Measurements from ENCODE around the gene MANEAL. TPM values are rescaled to one million over a fixed set of nuclear protein-coding genes. Genes with fewer than 3 reads are reported as not detected.

MANEAL gene
- total RNA-seq, 1 donor from 2014 or later, result 4.3 TPM

DNA sequence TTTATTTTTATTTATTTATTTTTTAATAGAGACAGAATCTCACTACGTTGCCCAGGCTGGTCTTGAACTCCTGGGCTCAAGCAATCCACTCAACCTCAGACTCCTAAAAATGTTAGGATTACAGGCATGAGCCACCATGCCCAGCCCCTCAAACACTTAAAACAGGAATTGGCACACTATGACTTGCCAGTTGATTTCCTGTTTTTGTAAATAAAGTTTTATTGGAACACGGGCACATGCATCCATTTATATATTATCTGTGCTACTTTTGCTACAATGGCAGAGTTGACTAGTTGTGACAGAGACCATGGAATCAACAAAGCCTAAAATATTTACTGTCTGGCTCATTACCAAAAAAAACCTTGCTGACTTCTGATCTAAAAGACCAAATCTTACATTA is 30.4 kb downstream of the MANEAL start:
- ATAC-seq, result no peak
- no peak for DNase-seq (ENCODE audit: low spot score)

- no peak for DNase-seq (ENCODE audit: low spot score)
- no peak for ATAC-seq
Measured at GRCh38 chr1:37825506-37825905, 31.9 kb downstream of the MANEAL start.

DNA sequence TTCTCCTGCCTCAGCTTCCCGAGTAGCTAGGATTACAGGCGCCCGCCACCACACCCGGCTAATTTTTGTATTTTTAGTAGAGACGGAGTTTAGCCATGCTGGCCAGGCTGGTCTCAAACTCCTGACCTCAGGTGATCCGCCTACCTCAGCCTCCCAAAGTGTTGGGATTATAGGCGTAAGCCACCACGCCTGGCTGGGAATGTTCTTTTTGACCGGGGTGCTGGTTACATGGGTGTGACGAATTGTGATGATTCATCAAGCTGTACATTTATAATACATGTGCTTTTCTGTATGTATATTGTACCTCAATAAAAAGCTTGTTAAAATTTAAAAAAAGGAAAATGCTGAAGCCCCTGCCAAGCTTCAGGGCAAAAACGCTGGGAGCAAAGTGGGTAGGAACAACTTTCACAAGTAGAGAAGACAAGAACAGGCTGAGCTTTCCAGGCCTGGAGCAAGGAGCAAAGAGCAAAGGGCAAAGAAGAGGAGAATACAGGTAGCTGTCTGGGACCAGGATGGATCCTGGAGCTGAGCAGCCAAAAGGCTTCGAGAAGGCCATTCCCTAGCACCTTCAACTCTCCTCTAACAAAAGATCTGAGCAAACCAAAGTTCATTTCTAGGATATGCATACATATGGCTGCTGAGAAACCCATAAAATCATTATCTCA is 34.9 kb downstream of the MANEAL start:
- ATAC-seq, result peak; percentile 79
- DNase-seq (ENCODE audit: low spot score), result no peak

DNA sequence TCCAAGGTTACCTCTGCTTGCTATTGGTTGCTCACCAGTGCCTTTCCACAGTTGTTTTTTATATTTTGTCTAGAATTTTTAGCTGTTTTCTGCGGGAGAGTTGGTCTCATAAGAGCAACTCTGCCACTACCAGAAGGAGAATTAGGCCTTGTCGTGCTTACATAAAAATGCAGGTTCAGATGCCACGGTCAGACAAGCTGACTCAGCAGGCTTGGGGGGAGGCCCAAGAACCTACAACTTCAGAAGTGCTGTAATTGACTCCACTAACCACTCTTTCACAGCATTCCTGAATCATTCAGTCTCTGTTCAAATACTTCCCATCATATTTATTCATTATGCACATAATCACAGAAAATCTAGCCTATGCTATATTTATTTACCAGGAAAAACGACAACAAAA is 37.5 kb downstream of the MANEAL start:
- ATAC-seq (no peak), DNase-seq (ENCODE audit: low spot score) (no peak)

GRCh38 chr1:37831809-37832208 is 38.2 kb downstream of the MANEAL start:
- DNase-seq (ENCODE audit: low spot score) (no peak), ATAC-seq (no peak)

DNA sequence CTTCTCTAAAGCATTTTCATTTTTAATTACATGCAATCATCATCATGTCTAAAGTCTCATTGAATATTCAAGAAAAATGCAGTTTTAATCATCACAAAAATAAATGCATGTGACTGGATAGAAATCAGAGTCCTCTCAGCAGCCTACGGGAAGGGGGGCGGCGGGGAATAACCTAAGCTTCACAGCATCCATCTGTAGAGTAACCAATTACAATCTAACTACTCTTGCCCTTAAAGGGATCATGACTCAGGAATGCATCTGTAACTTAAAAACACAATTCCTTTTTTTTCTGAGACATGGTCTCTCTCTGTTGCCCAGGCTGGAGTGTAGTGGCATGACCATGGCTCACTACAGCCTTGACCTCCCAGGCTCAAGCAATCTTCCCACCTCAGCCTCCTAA is 43.1 kb downstream of the MANEAL start:
- ATAC-seq (no peak), DNase-seq (ENCODE audit: low spot score) (no peak)

- no peak for ATAC-seq
Measured at GRCh38 chr1:37839676-37840075, 46.0 kb downstream of the MANEAL start.

DNA sequence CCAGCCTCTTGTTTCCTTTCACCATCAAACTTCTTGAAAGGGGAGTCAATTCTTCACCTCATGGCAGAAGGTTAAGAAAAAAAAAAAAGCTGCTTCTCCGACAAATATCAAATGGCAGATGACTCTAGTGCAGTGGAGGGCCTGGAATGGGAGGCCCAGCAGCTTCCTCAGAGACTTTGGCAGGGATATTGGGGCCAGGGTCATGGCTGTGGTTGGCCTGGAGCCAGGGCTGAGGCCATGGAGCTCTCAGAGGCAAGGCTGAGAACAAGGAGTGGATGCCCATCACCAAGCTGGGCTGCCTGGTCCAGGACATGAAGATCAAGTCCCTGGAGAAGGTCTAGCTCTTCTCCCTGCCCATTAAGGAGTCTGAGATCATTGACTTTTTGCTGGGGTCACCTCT is 47.1 kb downstream of the MANEAL start:
- no peak for DNase-seq (ENCODE audit: low spot score)

More at GRCh38 chr1:37839676-37840075, 46.0 kb downstream of the MANEAL start:
- no peak for DNase-seq (ENCODE audit: low spot score)

DNA sequence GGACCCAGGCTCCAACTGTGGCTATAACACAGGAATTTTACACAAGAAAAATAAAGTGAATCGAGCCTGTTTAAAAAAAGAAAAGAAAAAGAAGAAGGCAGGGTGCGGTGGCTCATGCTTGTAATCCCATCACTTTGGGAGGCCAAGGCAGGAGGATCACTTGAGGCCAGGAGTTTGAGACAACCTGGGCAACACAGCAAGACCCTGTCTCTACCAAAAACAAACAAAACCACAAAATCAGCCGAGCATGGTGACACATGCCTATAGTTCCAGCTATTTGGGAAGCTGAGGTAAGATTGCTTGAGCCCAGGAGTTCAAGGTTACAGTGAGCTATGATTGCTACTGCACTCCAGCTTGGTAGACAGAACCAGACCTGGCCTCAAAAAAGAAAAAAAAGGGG is 48.0 kb downstream of the MANEAL start:
- ATAC-seq, result no peak
- no peak for DNase-seq (ENCODE audit: low spot score)

More for the DNA sequence above, 47.1 kb downstream of the MANEAL start:
- ATAC-seq, result no peak

DNA sequence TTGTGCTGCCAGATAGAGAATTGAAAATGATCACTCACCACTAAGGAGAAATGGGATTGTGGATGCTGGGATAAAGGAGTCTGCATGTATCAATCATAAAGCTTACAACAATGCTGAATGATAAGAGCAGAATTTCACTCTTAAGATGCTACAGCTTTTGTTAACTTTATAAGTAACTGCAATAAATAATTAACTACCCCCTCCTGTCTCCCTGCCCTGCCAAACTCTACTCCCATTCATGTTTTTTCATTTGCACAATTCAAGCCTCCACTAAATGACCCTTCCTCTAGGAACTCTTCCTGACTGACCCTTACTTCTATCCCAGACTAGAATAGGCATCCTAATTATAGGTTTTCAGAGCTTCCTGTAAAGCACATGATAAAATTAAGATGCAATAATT is 50.9 kb downstream of the MANEAL start:
- ATAC-seq (peak; percentile 43), DNase-seq (ENCODE audit: low spot score) (no peak)

GRCh38 chr1:37845049-37845646 is 51.5 kb downstream of the MANEAL start:
- DNase-seq (ENCODE audit: low spot score) (no peak), ATAC-seq (no peak)

GRCh38 chr1:37845786-37846185 is 52.1 kb downstream of the MANEAL start:
- ATAC-seq (no peak), DNase-seq (ENCODE audit: low spot score) (no peak)

DNA sequence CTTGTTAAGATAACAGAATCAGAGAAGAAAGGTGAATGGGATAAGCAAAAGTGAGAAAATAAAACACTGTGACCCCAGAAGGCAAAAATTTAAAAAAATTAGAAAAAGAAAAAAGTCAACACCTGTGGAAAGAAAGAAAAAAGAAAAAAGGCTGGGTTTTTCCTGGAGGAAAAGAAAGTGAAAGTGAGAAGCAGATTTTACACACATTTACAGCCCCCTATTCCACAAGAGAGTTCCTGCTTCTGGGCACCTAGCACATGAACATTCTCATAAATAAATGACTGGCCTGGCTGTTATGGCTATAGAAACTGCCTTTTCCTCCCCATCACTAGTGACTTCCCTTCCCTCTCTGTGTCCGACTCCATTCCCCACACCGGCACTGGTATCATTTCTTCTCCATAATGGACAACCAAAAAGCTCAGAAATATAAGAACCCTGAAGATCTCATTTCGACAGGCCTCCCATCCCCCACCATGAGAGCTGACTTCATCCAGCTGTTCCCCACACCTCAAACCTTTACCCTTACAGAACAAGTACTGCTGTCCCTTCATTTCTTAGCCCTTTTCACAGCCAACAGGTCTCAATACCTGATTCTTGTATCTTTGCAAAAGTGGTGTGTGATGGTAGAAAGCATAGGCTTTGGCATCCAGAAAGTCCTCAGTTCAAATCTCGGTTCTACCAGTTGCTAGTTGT is 53.1 kb downstream of the MANEAL start:
- ATAC-seq (no peak), DNase-seq (ENCODE audit: low spot score) (no peak)

DNA sequence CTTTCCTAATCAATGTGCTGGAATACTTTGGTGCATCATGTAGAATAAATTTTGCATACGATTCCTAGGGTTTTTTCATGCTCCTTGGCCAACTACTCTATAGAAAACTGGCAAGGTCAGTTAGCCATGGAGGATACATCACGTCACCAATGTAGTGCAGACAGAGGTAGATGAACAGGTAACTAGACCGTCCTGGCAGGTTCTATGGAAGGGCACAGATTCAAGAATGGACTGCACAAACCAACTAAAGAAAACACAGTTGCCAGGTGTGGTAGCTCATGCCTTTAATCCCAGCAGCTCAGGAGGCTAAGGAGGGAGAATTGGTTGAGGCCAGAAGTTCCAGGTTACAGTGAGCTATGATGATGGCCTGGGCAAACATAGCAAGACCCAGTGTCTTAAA is 55.8 kb downstream of the MANEAL start:
- DNase-seq (ENCODE audit: low spot score) (no peak), ATAC-seq (no peak)

DNA sequence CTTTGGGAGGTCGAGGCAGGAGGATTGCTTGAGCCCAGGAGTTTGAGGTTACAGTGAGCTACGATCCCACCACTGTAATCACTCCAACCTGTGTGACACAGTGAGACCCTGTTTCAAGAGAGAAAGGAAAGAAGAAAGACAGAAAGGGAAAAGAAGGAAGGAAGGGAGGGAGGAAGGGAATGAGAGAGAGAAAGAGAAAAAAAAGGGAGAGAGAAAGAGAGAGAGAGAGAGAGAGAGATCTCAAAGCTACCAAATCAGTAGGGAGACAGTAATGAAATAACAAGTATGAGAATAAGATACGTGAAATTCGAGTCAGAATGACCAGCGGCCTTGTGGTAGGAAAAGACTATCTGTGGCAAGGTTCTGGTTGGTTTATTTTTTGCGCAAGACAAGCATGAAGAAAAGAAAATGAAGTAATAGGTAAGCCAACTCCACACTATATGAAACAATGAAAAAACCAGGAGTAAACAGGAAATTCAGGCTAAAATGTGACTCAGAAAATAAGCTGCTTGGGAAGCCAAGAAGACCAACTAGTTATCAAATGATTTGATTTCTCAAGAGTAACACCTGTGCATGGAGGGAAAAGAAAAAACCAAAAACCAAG is 56.8 kb downstream of the MANEAL start:
- no peak for DNase-seq (ENCODE audit: low spot score)
- ATAC-seq, result no peak

Other genes starting within 250 kb of the MANEAL start
- gene SNIP1, start 239.6 kb upstream of the MANEAL start, total RNA-seq, result 6.9 TPM
- 6.8 TPM for gene DNALI1, start 236.9 kb upstream of the MANEAL start, total RNA-seq
- 11.5 TPM for gene GNL2, start 197.9 kb upstream of the MANEAL start, total RNA-seq
- not detected for gene RSPO1, start 159.0 kb upstream of the MANEAL start, total RNA-seq
- gene CDCA8, start 101.3 kb upstream of the MANEAL start, total RNA-seq, result 0.55 TPM
- gene EPHA10, start 28.7 kb upstream of the MANEAL start, total RNA-seq, result 0.03 TPM
- 36.1 TPM for gene C1orf122, start 13.9 kb downstream of the MANEAL start, total RNA-seq
- 4.8 TPM for gene YRDC, start 14.4 kb downstream of the MANEAL start, total RNA-seq
- gene MTF1, start 65.7 kb downstream of the MANEAL start, total RNA-seq, result 6.6 TPM
- 19.4 TPM for gene INPP5B, start 153.2 kb downstream of the MANEAL start, total RNA-seq
- 21.0 TPM for gene SF3A3, start 196.2 kb downstream of the MANEAL start, total RNA-seq
- gene FHL3, start 211.7 kb downstream of the MANEAL start, total RNA-seq, result 2.3 TPM
- gene UTP11, start 218.9 kb downstream of the MANEAL start, total RNA-seq, result 8.2 TPM

Measured in left lobe of liver (tissue), 2 donors.